OCI-LY3 (cell line): Measurements from ENCODE around the gene SULT4A1.

Source experiments
- H2AFZ ChIP-seq: fragments of 200-600, 300-600 bp; shearing (Covaris generic); 2 replicates; pipeline ENCODE4 v1.6.0; 2014; ENCODE audit warnings: antibody characterized with exemption, low read depth, low read length
- H3K27ac ChIP-seq: fragments of 200-600, 300-600 bp; sonication (generic); 2 replicates; pipeline ENCODE4 v1.5.1; 2014; ENCODE audit warnings: mild to moderate bottlenecking, low read length, moderate library complexity, mixed read lengths
- H3K27me3 ChIP-seq: fragments of 200-600, 300-600 bp; sonication (generic); 2 replicates; pipeline ENCODE4 v1.6.1; 2014; ENCODE audit warnings: low read depth, low read length, mixed read lengths
- H3K36me3 ChIP-seq: fragments of 200-600, 300-600 bp; sonication (generic); replicated peaks from 2 replicates; pipeline ENCODE3; 2014; ENCODE audit warnings: low read depth, low read length, mixed read lengths
- H3K4me1 ChIP-seq: fragments of 300-600, 200-600 bp; sonication (generic); 2 replicates; pipeline ENCODE4 v1.6.1; 2014; ENCODE audit warnings: low read length, mixed read lengths
- H3K4me2 ChIP-seq: fragments of 200-600, 300-600 bp; sonication (generic); 2 replicates; pipeline ENCODE4 v1.6.1; 2014; ENCODE audit warnings: low read length, mixed read lengths
- H3K4me3 ChIP-seq: fragments of 300-600, 200-600 bp; sonication (generic); 2 replicates; pipeline ENCODE4 v1.5.1; 2014; ENCODE audit warnings: antibody characterized with exemption, mild to moderate bottlenecking, low read length, moderate library complexity
- H3K79me2 ChIP-seq: fragments of 300-600, 200-600 bp; shearing (Covaris generic); 2 replicates; pipeline ENCODE4 v1.6.1; 2014; ENCODE audit warnings: mild to moderate bottlenecking, low read length, mixed read lengths
- H3K9ac ChIP-seq: fragments of 300-600, 200-600 bp; shearing (Covaris generic); 2 replicates; pipeline ENCODE4 v1.6.0; 2014; ENCODE audit warnings: mild to moderate bottlenecking, low read length, moderate library complexity
- H3K9me3 ChIP-seq: fragments of 200-600, 300-600 bp; shearing (Covaris generic); 2 replicates; pipeline ENCODE4 v1.6.1; 2014; ENCODE audit warnings: low read length, mixed read lengths; ENCODE audit not compliant: insufficient read depth
- H4K20me1 ChIP-seq: fragments of 200-600, 300-600 bp; sonication (generic); 2 replicates; pipeline ENCODE4 v1.6.1; 2016; ENCODE audit warnings: low read length, mixed read lengths; ENCODE audit not compliant: insufficient read depth
- EZH2phosphoT487 ChIP-seq: fragments of 200-600 bp; shearing (Covaris generic); IDR thresholded peaks from 2 replicates; pipeline ENCODE4 v1.6.1; 2018; ENCODE audit warnings: antibody characterized with exemption, mixed run types, low read depth
- TF ChIP-seq, protein P1 (sequence below): fragments of 200-600, 300-600 bp; sonication (generic); IDR thresholded peaks from 2 replicates; pipeline ENCODE4 v1.5.1; 2014; ENCODE audit warnings: antibody characterized with exemption, low read length, low read depth

Gene SULT4A1

DNA sequence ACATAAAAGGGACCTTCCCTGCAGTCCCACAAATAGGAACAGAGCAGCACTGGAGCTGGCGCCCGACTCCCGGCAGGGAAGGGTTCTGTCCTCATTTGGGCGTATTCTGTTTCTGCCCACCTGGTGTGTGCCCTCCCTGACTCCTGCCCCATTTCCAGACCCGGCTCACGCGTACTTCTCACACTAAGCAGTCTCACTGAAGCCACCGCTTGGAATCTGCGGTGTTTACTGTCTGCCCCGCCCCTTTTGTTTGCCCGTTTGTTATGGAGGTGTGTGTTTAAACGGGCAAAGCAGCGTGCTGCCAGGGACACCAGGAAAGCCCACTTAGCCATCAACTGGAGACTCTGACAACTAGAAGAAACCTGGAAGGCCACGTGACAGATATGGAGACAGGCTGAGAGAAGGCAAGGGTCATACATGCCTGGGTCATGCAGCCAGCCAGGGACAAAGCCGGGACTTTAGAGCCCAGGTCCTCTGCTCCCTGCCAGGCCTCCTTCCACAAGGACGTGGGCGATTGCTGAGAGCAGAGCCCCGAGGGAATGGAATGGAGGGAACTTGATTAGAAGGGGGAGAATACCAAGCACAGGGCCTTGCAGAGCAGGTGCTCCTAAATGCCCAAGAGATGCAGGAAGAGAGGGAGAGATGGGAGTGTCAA lies 41.5 kb downstream of the SULT4A1 start:
- Histone ChIP-seq H3K4me1 (no peaks in the 10 kb centered on the region), H3K4me2 (no peak overlapping the region), H2AFZ (no peak overlapping the region), H3K9ac (no peak overlapping the region), H3K79me2 (no peaks in the 10 kb centered on the region), H3K36me3 (no peaks in the 10 kb centered on the region), H4K20me1 (no peaks in the 10 kb centered on the region), H3K9me3 (no peaks in the 10 kb centered on the region), H3K27me3 (peaks cover 33% of the 10 kb centered on the region), H3K27ac (no peak overlapping the region), H3K4me3 (no peak overlapping the region)
- TF ChIP-seq EZH2phosphoT487 = no peak
- TF ChIP-seq, protein P1, sequence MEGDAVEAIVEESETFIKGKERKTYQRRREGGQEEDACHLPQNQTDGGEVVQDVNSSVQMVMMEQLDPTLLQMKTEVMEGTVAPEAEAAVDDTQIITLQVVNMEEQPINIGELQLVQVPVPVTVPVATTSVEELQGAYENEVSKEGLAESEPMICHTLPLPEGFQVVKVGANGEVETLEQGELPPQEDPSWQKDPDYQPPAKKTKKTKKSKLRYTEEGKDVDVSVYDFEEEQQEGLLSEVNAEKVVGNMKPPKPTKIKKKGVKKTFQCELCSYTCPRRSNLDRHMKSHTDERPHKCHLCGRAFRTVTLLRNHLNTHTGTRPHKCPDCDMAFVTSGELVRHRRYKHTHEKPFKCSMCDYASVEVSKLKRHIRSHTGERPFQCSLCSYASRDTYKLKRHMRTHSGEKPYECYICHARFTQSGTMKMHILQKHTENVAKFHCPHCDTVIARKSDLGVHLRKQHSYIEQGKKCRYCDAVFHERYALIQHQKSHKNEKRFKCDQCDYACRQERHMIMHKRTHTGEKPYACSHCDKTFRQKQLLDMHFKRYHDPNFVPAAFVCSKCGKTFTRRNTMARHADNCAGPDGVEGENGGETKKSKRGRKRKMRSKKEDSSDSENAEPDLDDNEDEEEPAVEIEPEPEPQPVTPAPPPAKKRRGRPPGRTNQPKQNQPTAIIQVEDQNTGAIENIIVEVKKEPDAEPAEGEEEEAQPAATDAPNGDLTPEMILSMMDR = no peak

DNA sequence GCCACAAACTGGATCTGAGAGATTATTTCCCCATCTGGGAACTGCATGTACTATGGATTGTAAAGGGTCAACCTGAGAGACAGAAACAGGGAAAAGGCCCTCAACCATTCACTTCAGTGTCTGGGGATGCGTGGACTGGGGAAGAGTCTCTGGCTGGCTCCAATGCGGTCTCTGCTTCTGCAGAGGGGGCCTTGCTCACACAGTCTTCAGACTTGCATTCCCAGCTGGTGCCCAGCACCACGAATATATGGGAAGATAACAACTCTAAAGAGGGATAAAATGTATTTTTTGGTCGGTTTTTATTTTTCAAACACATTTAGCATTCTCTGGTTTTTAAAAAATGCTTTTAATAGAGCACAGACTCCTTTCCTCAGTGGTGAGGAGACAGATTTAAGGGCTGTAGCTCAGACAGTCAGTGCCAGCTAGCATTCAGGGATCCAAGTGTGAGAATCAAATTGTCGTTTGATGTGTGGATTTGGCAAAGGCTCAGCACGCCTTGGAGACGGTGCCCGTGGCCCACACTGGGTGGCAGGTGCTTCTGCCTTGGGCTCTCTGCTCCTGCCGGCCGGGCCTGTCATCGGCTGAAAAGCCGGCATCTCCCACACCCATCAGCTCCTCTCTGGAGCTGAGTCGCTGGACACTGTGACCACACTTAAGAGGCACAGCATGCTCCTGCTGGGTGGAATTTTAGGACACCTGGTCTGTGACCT lies 42.2 kb downstream of the SULT4A1 start:
- Histone ChIP-seq H3K4me1 (no peaks in the 10 kb centered on the region), H3K9me3 (no peaks in the 10 kb centered on the region), H4K20me1 (no peaks in the 10 kb centered on the region), H3K79me2 (no peaks in the 10 kb centered on the region), H3K4me2 (no peak overlapping the region), H3K27ac (no peak overlapping the region), H3K9ac (no peak overlapping the region), H3K36me3 (no peaks in the 10 kb centered on the region), H3K27me3 (peaks cover 26% of the 10 kb centered on the region), H3K4me3 (no peak overlapping the region), H2AFZ (no peak overlapping the region)
- TF ChIP-seq, protein P1 = no peak
- no peak for TF ChIP-seq EZH2phosphoT487

DNA sequence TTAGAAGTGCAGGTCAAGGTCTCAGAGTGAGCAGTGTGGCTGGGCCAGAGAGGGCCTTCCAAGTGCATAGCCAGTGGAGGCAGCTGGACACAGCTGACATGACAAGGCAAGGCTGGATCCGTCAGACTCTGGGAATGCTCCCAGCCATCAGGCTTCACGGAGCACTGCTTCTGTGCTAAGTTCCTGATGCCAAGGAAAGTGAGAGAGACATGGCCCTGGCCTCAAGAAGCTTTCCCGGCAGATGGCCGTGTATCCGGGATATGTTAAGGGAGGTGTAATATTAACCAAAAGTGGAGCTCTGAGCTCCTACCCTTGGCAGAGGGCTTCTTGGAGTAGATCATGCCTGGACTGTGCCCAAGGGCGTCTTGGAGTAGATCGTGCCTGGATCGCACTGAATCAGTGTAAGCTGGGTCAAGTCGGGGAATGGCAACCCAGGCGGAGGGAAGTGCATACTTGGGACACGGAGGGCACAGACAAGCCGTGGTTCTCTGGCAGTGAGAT lies 42.8 kb downstream of the SULT4A1 start:
- no peaks in the 10 kb centered on the region for H4K20me1 ChIP-seq
- H3K27ac ChIP-seq = no peak overlapping the region
- no peaks in the 10 kb centered on the region for H3K9me3 ChIP-seq
- no peaks in the 10 kb centered on the region for H3K79me2 ChIP-seq
- no peak overlapping the region for H3K4me2 ChIP-seq
- H3K9ac ChIP-seq = no peak overlapping the region
- no peak overlapping the region for H3K4me3 ChIP-seq
- peaks cover 21% of the 10 kb centered on the region for H3K27me3 ChIP-seq
- no peak overlapping the region for H2AFZ ChIP-seq
- TF ChIP-seq, protein P1 = no peak
- no peak for TF ChIP-seq EZH2phosphoT487
- no peaks in the 10 kb centered on the region for H3K36me3 ChIP-seq
- no peaks in the 10 kb centered on the region for H3K4me1 ChIP-seq

DNA sequence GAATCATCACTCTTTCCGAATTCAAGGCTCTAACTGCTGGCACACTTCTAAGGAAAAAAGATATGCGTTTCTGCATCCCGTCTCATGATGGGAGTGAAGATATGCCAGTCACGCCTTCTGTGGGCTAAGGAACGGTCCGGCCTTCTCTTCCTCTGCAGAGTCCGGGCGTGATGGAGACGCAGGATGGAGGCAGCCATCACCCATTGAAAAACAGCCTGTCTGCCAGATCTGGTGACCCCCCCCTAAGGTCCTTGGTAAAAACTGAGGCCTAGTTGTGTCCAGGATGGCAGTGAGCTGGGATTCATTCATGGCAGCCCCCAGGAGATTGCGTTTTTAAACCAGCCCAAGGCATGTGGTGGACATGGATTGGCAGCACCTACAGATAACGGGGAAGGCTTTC lies 43.3 kb downstream of the SULT4A1 start:
- Histone ChIP-seq H4K20me1 (no peaks in the 10 kb centered on the region), H3K36me3 (no peaks in the 10 kb centered on the region), H3K27me3 (peaks cover 18% of the 10 kb centered on the region), H3K9me3 (no peaks in the 10 kb centered on the region), H3K9ac (no peak overlapping the region), H3K4me2 (no peak overlapping the region), H3K79me2 (no peaks in the 10 kb centered on the region), H2AFZ (no peak overlapping the region), H3K4me3 (no peak overlapping the region), H3K4me1 (no peaks in the 10 kb centered on the region), H3K27ac (no peak overlapping the region)
- no peak for TF ChIP-seq EZH2phosphoT487
- TF ChIP-seq, protein P1 = no peak
